Right hindlimb (tissue), 1 donor: ENCODE measurements around the gene EPHB3.

Experiments used
- DNase-seq: peaks from one replicate; pipeline ENCODE4 v3.0.0-alpha.2; 2018

The EPHB3 gene

DNA sequence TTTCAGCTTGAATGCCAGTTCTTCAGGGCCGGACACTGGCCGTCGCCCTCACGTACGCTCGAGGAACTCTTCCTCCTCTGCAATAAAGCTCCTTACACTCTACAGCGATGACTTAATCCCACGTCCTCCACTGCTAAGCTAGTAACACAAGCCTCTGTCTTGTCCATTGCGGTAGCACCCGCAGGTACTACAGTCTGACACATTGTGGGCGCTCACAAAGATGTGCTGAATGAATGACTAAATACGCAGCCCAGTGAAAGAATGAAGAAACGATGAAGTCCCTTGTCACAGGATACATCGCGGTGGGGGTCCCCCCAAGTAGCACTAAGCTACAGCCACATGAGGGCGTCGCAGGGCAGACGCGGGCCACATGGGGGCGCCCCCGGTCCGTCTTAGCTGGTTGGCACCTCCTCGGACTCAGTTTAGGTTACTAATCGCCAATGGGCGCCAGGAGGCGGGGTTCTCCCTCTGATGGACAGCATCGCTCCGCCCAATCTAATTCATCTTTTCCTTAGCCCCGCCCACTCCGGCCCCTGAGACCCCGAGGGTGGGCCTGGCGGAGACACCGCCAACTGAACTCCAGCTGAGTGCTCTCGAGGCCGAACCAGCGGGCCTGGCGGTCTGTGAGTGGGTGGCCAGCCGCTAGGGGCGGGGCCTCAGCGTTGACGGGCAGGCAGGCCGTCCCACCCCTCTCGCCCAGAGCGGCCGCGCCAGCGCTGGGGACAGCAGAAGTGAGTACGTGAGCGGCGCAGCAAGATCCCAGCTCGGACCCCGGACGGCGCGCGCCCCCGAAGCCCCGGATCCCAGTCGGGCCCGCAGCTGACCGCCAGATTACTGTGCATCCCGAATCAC is at the start of gene EPHB3:
TSS of gene EPHB3 (plus strand) at position 725 of the 852 bp plus-strand sequence. CDS start 451 bp downstream, outside the sequence.
- peak; percentile 100 for DNase-seq

DNA sequence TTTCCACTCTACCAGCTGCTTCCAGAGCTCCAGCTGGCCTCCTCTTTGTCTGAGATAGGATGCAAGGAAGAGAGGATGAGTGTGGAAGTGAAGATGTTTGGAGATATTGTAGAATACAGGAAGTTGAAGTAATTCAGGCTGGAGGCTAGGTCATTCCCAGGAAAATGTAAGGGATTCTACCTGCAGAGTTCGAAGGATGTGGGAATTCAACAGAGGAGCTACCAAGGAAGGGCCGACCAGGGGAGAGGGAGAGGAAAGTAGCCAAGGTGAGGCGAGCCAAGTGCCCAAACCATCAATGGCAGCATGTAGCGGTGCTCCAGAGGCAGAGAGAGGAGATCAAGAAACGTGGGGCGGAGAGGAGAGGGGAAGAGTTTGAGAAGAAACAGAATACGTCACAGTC is 49.0 kb upstream of the EPHB3 start:
- no peak for DNase-seq

DNA sequence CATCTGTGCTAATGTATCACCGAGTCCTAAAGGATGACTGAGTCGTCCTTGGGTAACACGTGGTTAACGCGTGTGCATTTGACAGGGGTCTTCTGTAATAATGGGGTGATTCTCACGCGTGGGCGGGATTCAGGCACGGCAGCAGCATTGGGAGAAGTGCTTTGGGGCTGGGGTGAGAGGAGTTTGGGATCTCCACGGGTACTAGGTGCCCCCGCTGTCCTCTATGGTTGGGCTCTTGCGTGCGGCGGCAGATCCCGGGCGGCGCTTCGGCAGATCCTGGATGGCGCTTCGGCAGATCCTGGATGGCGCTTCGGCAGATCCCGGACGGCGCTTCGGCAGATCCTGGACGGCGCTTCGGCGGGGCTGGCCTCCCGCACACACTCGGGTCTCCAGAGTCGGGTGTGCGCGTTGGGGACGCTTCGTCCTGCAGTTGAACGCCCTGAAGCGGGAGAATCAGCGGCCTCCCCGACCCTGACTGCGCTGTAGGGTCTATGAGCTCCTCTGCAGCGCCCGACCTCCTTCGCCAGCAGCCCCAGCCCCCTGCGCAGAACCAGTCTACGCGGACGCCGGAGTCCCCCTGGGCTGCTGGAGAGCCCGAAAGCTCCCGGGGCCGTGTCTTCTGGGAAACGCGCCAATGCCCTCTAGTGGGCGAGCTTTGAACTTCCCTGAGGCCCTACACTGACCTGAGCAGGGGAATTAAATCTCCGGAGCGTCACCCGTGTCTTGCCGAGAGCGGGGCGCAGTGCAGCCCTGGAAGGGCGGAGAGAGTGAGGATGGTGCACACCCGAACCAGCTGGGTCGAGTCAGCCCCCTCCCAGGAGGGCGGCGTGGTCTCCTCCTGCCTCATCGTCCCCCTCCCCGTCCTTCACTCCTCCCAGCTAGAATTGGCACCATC is 48.1 kb upstream of the EPHB3 start:
- DNase-seq: peak; percentile 86

DNA sequence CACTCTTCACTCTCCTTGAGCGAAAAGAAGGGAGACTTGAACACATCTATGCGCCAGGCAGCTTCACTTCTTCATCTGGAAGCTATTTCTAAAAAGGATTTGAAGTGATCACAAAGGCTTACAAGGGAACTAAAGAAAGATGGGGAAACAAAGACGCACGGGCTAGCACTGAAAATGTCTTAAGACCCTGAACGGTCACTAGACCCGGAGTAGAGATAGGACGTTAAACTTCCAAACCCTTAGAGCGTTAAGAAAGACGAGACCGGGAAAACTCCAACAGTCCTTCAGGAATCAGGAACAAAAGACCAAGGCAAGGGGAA is 47.5 kb upstream of the EPHB3 start:
- DNase-seq: no peak

DNA sequence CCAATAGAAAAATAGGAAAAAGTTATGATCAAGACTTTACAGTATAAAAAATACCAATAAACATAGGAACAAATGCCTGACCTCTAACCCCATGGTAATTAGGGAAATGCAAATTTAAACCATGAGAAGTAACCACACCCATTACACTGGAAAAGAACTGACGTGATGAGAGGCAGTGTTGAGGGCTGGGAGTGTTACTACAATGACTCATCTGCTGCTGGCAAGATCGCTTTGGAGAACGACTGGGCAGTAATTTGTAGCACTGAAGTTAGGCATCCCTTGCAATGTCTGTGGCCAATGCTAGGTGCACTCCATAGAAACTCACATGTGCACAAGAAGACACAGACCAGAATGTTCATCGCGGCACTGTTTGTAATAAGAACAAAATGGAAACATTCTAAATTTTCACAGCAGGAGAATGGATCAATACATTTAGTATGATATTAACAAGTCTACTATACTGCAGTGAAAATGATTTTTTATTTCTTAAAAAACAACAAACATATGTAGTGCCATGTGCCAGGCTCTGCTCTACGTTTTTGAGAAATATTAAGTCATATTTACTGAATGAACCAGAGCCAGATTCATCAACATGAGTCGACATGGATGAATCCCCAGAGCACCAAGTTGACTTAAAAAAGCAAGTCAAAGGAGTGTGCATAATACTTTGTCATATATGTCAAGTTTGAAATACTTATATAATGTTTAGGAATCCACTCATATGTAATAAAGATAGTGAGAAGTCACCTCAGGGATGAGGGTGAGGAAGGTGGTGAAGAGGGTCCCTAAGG is 37.6 kb upstream of the EPHB3 start:
- DNase-seq: no peak

DNA sequence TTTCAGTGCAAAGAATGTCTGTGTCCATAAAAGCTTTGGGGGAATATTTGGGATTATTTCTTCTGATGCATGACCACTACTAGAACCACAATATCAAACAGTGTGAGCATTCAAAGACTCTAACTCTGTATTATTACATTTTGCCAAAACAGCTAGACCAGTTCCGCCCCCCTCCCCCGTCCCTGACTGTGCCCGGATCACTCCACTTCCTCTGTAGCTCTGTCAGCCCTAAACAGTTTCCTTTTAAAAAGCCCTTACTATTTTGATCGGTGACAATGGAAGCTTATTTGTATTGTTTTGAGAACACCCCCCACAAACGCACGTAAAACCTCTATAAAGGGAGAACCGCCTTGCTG is 36.6 kb upstream of the EPHB3 start:
- no peak for DNase-seq

DNA sequence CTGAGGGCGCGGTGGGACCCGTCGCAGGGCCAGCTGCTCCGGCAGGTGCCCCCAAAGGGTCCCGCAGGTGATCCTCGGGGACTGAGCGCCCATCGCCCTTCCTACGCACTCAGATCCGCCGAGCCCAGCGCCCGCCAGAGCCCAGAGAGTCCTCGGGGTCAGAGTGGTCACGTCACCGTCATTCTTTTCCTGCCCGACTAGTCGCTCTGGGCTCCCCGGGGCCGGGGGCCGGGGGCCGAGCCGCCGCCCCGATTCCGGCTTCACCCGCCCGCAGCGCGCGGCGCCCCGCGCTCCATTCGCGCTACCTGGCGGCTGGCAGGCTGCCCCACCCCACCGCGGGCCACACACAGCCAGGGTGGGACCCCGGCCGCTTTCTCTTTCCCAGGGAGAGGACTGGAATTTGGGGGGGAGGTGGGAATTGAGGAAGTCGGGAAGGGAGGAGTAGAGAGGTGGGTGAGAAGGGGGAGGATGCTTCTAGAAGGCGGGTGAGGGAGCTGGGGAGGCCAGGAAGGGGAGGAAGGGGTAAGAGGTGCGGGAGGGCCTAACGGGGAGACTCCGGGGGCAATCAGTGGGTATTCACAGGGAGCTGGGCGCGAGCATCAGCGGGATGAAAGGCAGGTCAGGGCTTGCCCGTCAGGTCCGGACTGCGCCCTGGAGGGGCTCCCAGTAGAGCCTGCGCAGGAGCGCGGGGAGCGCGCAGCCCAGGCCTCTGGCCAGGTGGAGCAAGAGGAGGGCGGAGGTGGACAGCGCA is 36.1 kb upstream of the EPHB3 start:
- no peak for DNase-seq

DNA sequence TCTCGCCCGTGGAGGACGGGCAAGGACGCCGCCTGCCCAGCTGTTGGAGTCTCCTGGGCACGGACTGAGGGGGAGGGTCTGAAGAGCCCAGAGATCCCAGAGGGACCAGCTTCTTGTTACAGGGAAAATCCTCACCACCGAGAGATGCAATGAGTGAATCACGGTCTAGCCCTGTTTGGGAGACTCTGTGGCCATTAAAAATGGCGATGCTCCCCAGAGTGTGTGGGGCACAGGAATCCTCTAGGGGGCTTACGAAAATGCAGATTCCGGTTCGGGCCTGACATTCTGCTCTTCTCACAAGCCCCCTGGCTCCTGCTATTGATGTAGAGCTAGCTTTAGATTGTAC is 35.5 kb upstream of the EPHB3 start:
- no peak for DNase-seq

DNA sequence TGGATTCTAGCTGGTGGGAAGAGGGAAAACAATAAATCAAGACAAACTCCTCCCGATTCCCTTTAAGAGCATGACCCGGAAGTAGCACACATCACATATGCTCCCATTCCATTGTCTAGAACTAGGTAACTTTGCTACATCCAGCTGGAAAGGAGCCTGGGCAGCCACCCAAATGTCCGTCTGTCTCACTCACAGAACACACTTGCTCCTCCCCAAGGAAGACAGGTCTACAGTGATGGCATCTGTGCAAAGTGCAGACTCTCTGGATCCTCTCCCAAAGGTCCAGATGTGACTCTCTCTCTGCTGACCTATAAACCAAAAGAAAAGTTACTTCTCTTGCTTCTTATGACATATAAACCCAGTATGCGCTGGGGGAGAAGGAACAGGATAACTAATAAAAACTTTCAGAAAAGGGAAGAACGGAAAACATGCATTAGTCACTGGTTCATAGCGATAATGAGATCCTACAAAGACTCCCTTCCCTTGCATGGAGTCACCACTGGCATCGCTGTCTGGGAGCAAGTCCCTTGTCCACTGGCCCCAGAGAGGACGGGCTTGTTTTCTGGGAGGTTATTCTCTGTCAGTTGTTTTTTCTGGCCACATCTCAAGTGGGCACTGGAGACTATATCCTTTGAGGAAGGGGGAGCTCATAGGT is 29.8 kb upstream of the EPHB3 start:
- no peak for DNase-seq

DNA sequence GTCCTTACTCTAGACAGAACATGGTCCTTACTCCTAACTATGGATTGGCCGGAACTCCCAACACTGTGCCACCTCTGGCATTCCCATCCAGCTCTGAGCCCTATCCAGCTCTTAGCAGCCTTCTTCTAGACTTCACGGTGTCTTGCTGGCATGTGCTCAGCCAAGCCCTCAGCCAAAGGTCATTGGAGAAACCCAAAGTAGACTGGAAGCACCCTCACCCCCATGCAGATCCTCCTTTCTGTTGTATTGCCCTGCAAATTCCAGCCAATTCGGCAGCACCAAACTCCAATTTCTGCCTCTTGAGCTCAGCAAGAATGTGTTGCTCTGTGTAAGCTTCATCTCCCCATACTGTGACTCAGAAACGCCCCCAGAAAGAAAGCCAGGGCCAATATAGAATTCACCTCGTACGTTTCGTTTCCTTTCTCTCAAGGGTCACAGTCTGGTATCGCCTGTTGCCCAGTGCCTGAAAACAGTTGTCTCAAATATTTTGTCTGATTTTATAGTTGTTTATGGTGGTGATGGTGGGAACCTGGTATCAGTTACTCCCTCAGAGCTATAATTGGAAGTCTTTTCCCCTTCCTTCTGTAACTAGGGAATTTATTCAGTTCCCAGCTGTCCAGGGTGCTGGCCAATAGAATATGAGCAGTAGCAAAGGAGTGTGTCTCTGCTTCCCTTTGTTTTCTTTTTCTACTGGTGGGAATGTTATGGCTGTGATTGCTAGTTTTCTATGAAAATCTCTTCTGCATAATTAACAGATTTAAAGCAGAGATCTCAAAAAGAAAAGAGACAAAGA is 28.4 kb upstream of the EPHB3 start:
- DNase-seq: no peak

DNA sequence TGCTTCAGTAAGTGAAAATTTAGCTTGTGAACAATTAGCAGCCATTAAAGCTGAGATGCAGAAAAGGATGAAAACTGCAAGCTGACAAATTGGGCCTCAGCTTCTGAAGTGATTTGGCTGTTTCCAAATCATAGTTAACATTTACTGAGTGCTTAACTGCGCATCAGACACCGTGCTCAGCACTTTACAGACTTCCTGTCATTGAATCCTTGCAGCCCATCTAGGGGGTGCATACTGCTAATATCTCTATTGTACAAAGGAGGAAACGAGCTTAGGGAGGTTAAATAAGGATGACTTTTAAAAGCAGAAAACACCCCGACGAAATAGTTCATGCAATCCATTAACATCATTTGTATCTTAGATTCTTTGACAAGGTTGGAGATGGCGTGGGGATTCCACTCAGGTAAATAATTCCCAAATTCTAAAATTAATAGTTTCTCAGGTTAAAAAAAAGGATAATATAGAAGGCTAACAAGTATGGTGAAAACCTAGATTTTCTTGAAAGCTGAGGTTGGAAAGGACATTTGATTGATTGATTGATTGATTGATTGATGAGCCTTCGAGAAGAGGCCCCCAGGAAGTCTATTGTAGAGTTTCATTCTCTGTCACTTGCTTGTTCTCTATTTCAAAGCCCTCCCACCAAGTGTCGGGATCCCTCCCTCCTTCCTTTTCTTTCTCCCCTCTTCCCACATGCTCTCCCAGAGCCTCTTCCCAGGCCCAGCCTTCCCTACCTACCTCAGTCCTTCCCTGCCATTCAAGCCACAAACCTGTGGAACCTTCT is 23.5 kb upstream of the EPHB3 start:
- DNase-seq: no peak

DNA sequence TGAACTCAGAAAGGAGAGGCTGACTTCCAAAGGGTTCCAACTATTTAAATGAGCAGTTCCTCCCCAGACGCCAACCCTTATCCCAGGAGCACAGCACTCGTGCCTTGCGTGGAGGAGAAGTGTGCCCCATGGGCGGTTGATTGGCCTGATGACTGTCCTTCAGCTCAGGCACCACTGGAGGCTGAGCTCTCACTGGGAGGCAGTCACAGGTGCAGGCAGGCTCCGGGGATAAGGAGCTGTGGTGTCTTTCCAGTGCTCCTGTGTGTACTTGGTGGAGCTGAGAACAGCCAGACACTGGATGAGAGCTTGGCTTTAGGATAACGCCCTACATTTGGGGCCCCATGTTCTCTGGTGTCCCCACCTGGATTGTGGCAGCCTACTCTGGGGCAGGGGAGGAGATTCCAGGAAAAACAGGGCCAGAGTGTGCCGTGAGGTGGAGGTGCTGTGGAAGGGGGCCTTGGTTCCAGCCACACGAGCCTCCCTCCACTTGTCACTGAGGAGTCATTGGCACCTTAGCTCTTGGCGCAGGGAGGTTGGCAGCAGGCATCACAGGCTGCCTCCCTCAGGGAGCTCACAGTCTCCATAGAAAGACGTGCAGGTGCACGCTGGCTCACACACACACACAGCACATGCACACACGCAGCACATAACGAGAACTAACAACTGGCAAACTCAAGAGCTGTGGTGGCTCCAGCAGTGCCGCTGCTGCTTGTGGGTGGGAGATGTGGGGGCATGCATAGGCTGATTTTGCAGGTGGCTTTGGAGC is 22.7 kb upstream of the EPHB3 start:
- DNase-seq: no peak

DNA sequence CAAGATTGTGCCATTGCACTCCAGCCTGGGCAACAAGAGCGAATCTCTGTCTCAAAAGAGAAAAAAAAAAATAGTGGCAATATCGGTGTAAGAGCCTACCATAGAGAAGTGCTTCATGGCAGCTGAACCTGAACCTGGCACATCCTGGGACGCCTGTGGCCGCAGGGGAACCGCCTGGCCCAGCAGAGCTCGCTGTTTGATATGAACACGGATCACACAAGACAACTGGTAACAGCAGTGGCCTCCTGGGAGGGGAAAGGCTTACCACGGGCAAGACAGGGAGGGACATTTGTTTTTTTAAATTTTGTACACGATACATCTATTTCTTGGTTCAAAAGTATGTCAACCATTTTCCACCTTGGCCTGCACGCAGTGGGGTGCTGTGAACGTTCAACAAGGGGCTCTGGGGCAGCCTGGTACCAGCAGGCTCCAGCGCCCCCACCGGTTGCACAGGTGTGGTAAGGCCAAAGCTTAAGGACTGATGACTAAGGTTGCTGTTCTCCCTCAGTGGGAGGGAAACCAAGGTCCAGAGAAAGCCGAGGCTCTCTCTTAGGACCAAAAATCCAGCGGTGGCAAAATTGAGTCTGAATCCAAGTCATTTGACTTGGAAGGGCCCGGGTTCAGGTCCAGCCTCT is 21.7 kb upstream of the EPHB3 start:
- no peak for DNase-seq

DNA sequence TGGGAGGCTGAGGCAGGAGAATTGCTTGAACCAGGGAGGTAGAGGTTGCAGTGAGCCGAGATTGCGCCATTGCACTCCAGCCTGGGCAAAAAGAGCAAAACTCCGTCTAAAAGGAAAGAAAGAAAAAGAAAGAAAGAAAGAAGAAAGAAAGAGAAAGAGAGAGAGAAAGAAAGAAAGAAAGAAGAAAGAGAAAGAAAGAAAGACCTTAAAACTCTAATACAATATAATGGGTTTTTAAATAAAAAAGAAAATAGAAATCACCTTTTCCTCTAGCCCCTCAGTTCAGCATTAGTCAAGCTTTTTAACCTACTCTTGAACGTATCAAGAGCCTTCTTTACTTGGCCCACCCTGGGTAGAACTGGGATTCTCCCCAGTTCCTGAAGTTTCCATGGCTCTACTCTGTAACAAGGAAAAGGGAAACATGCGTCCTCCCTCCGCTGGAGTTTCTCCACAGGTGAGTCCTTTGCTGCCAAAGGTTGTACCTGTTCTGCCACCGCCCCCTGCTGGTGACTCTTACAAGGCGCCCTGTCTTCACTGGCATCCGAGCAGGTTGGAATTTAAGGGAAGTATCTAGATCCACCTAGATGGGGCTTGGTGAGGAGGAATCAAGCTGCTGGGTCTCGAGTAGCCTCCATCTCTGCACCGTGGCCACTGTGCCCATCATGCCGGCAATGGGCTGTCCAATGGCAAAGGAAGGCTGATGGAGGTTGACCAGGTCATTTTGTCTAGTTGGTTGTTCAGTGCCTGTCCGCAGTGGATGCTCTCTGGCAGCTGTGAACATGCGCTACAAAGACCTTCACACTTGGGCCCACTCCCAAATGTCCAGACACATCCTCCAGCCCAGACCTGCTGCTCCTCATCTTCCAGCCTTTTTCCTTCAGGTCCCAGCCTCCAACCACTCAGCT is 20.6 kb upstream of the EPHB3 start:
- DNase-seq: no peak

DNA sequence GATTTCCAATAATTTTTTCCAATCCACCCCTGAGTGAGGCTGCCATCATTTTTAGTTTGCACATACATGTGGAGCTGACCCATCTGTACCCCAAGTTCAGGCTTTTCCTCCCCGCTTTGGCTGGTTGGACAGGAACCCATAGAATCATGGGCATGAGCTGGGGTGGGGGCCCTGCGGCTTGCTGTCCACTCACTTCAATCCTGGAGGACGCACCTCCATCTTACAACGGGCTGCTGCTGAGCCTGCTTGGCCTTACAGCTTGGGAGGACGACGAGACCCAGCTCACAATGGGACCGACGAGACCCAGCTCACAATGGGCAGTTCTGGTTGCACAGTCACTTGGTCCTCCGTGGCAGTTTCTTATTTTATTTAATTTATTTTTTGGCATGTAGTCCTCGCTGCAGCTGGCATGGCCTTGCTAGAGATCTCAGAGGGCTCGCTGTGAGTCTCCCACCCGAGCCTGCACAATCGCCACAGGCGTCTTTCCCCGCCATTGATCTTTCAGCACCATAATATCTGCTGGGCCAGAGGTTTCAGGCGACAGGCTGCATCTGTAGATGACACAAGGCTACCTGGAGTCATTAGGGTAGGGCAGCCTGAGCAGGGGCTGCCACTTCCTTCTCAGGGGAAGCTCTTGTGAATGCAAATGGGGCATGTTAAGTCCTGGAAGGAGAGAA is 19.6 kb upstream of the EPHB3 start:
- DNase-seq: no peak

DNA sequence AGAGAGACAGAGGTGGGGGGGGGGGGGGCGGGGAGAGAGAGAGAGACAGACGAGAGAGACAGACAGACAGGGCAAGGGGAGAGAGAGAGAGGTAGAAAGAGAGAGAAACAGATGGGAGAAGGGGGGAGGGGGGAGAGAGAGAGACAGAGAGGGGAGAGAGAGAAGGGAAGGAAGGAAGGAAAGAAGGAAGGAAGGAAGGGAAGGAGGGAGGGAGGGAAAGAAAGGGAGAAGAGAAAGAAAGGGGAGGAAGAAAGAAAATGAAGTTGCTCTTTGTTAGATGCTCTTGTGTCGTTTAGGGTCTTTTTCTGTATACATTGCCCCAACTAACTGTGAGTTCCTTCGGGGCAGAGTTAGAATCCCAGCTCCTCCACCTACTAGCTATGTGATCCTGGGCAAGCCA is 19.0 kb upstream of the EPHB3 start:
- DNase-seq: no peak

DNA sequence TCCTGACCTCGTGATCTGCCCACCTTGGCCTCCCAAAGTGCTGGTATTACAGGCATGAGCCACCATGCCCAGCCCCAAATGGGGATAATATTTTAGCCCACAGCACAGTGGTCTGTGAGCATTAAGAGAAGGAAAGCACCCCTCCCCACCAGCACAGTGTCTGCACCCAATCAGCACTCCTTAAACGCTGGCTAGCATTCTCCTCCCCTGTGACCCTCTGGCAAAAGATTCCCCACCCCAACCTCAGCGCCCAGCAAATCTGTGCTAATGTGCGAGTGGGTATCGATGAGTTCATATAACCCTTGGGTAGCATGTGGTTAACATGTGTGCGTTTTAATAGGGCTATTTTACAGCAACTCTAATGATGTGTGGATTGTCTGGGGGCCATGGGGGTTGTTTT is 18.3 kb upstream of the EPHB3 start:
- no peak for DNase-seq
